ENCODE data around the gene ZDHHC1. TPM values are rescaled to one million over a fixed set of nuclear protein-coding genes. Genes with fewer than 3 reads are reported as not detected.
A peak's percentile ranks its signal among the peaks of the same experiment; 100 is the strongest.

The ZDHHC1 gene
- total RNA-seq (12.9 and 14.4 TPM in 2 replicates), polyA plus RNA-seq (11.4 and 14.1 TPM in 2 replicates), polyA minus RNA-seq (6.8 and 12.0 TPM in 2 replicates), Bru-seq, nascent RNA (percentile 58 among the genes with signal in this experiment), BruChase-seq, experiment 1, labeled RNA remaining after a 6-hour chase (percentile 71 among the genes with signal in this experiment), BruChase-seq, experiment 2, labeled RNA remaining after a 2-hour chase (percentile 72 among the genes with signal in this experiment)
- 4.3 and 6.4 TPM in 2 replicates for polyA plus RNA-seq (2011; cell fraction: cytosol; rRNA removed)
- polyA plus RNA-seq (2011; cell fraction: nucleus; rRNA removed): 16.9 and 20.3 TPM in 2 replicates
- 8.3 and 12.5 TPM in 2 replicates for polyA plus RNA-seq (2012)
- polyA minus RNA-seq (2011; cell fraction: cytosol; rRNA and poly(A)+ RNA removed): not detected
- 9.3 and 11.9 TPM in 2 replicates for polyA minus RNA-seq (2011; cell fraction: nucleus; rRNA and poly(A)+ RNA removed)
- long read RNA-seq, transcript ZDHHC1-203 (12 exons, 2,261 nt): major isoform, 16 of 43 reads
- long read RNA-seq, partial matches to known transcripts: 14 of 43 reads
- long read RNA-seq, other reads (novel, unspliced or antisense): 10 of 43 reads

GRCh38 chr16:67415872-67416793, at the start of gene ZDHHC1:
ZDHHC1 (minus strand) TSS chr16:67416477; CDS start chr16:67407775, 8,702 bp downstream.
- no peaks in the 10 kb centered on the region for H3K9me1 ChIP-seq (replicated peaks; ENCODE audit: control insufficient read depth, extremely low read depth, insufficient read depth, low read length)
- peak within 1 kb of the TSS; percentile 93 for H3K9ac ChIP-seq (replicated peaks; ENCODE audit: extremely low read depth, insufficient read depth, low read length)
- no TSS peak for BruUV-seq (replicated peaks)
- no peaks in the 10 kb centered on the region for H4K20me1 ChIP-seq (replicated peaks; ENCODE audit: control insufficient read depth, extremely low read depth, insufficient read depth, low read length)
- H3K36me3 ChIP-seq (ENCODE audit: control insufficient read depth in 2 of 2, extremely low read depth in 1 of 2, insufficient read depth in 2 of 2, low read length in 2 of 2): no peaks in the 10 kb centered on the region
- H3K27ac ChIP-seq (ENCODE audit: insufficient read depth, low read depth, low read length): peak within 1 kb of the TSS; percentile 81
- peaks cover 13% of the 10 kb centered on the region for H3K4me1 ChIP-seq (ENCODE audit: control insufficient read depth, extremely low read depth, insufficient read depth, low read length)
- TF ChIP-seq POLR2AphosphoS5 (IDR thresholded peaks at IDR 0.05; ENCODE audit: insufficient read depth, low read depth, low read length) (peak; percentile 79), FOS (IDR thresholded peaks at IDR 0.05; ENCODE audit: borderline replicate concordance, insufficient read depth, low read length) (peak; percentile 7), CTCF (IDR thresholded peaks at IDR 0.05; ENCODE audit: extremely low read depth in 1 of 2, insufficient read depth in 1 of 2, low read depth in 1 of 2, low read length in 2 of 2) (peak; percentile 36 to 48), GATA2 (IDR thresholded peaks at IDR 0.05; ENCODE audit: insufficient read depth, insufficient read length, low read depth, low read length) (no peak)
- ChIA-PET POLR2A (no interaction called here), CTCF (interaction anchor here (0.6 to 3.4 kb wide), 7 partner anchors 10 to 155 kb away, joined by 3 to 19 read pairs (median 4); partner anchors contain the start of genes KCTD19 and LRRC36)
- dilution Hi-C loops (cut with MboI; ENCODE audit: extremely low pct_ligation_motif_present, low sequenced_read_pairs) (no loop called here), intact Hi-C loops (cut with micrococcal nuclease) (loop anchor here (1.0 kb wide), 1 partner anchor 137 kb away; the partner anchor contains the start of gene PLEKHG4)
- no peaks in the 10 kb centered on the region for H3K9me3 ChIP-seq (replicated peaks; ENCODE audit: control insufficient read depth, insufficient read depth, low read length)
- H3K4me2 ChIP-seq (ENCODE audit: insufficient read depth, low read length): peak within 1 kb of the TSS; percentile 89
- peak within 1 kb of the TSS; percentile 76 to 84 (median 82) for H3K4me3 ChIP-seq (replicated peaks in 1 of 3; ENCODE audit: insufficient read depth in 1 of 3, low read depth in 1 of 3, low read length in 3 of 3)
- H3K27me3 ChIP-seq (ENCODE audit: control insufficient read depth in 2 of 2, insufficient read depth in 2 of 2, low read length in 2 of 2): no peaks in the 10 kb centered on the region
- peak; percentile 69 for FAIRE-seq
- H2AFZ ChIP-seq (ENCODE audit: low read depth, low read length): peak within 1 kb of the TSS; percentile 96
- peaks cover 2% of the 10 kb centered on the region for H3K79me2 ChIP-seq (ENCODE audit: control insufficient read depth, insufficient read depth, low read length)
- DNase-seq (ENCODE audit: low read depth, low spot score): peak; percentile 72
